Adrenal gland (tissue), 5 donors: ENCODE results near the gene KCTD20.

Experiments
- CTCF ChIP-seq, 6 experiments: fragments of 450-650 bp in 4 of 6; fragments of 200-600 bp in 2 of 6; sonication (generic) in 1 of 6; IDR thresholded peaks; 1 replicate in 5 of 6; 2 replicates in 1 of 6; pipeline versions ENCODE4 v1.5.1 to v1.8.0; 2016 to 2021; ENCODE audit warnings: antibody characterized with exemption in 6 of 6, mild to moderate bottlenecking in 2 of 6, moderate library complexity in 1 of 6
- POLR2A ChIP-seq, 2 donors: fragments of 450-650 bp; IDR thresholded peaks; one replicate each; pipeline ENCODE4 v1.6.1; 2017; ENCODE audit warnings: antibody characterized with exemption in 2 of 2, mild to moderate bottlenecking in 2 of 2, moderate library complexity in 1 of 2
- donor health status: DM: no; HTN: no; CAD: no.

- TF ChIP-seq CTCF (IDR thresholded peaks at IDR 0.05) (no peak), POLR2A (IDR thresholded peaks at IDR 0.05) (peak; percentile 16 to 74)
These were observed 1.4 kb upstream of the KCTD20 start for GRCh38 chr6:36441307-36441894.
